Activated T-helper 1 cell treated with anti-CD3 and anti-CD28 coated beads, Interleukin-12 subunit alpha, Interleukin-12 subunit beta, Interleukin-2, Interleukin-4 antibody, amounts not matched to agents 30 ng/mL and 10 ng/mL and 1 ng/mL, durations not matched to agents 14 hours and 24 hours and 36 hours (primary cell): ENCODE measurements around the gene D2HGDH. TPM values are rescaled to one million over a fixed set of nuclear protein-coding genes. Genes with fewer than 3 reads are reported as not detected.
"Not testable (repeated sequence)": the region's sequence is repeated elsewhere in the genome, so short reads cannot be mapped to it uniquely, and the experiment has no call there.

Experiments used
- DNase-seq: peaks from one replicate; pipeline ENCODE4 v3.0.0; 2021; ENCODE audit warnings: low spot score
- H3K27ac Mint-ChIP-seq: one replicate; pipeline ENCODE4 v1.8.0; 2021; ENCODE audit warnings: mild to moderate bottlenecking, mixed read lengths
- H3K27me3 Mint-ChIP-seq: one replicate; pipeline ENCODE4 v1.8.0; 2022; ENCODE audit warnings: mild to moderate bottlenecking, moderate library complexity, mixed read lengths; ENCODE audit not compliant: insufficient read depth
- H3K36me3 Mint-ChIP-seq: one replicate; pipeline ENCODE4 v1.8.0; 2021; ENCODE audit warnings: low read depth, mixed read lengths
- H3K4me1 Mint-ChIP-seq: one replicate; pipeline ENCODE4 v1.8.0; 2021; ENCODE audit warnings: low read depth, mixed read lengths
- H3K4me3 Mint-ChIP-seq: one replicate; pipeline ENCODE4 v1.8.0; 2021; ENCODE audit warnings: mild to moderate bottlenecking, moderate library complexity, mixed read lengths
- H3K9me3 Mint-ChIP-seq: one replicate; pipeline ENCODE4 v1.8.0; 2021; ENCODE audit warnings: mixed read lengths
- intact Hi-C: fragments of 100-400 bp; cut with micrococcal nuclease; formaldehyde crosslinking; loops from one replicate; pipeline ENCODE4 v1.15.1; 2024
- total RNA-seq: library from RNA; stranded (reverse); gene quantifications from 2 replicates; pipeline ENCODE4 v1.2.3, GENCODE V29; 2022

Gene D2HGDH
- total RNA-seq, 1 donor from 2014 or later = 27.1 TPM

DNA sequence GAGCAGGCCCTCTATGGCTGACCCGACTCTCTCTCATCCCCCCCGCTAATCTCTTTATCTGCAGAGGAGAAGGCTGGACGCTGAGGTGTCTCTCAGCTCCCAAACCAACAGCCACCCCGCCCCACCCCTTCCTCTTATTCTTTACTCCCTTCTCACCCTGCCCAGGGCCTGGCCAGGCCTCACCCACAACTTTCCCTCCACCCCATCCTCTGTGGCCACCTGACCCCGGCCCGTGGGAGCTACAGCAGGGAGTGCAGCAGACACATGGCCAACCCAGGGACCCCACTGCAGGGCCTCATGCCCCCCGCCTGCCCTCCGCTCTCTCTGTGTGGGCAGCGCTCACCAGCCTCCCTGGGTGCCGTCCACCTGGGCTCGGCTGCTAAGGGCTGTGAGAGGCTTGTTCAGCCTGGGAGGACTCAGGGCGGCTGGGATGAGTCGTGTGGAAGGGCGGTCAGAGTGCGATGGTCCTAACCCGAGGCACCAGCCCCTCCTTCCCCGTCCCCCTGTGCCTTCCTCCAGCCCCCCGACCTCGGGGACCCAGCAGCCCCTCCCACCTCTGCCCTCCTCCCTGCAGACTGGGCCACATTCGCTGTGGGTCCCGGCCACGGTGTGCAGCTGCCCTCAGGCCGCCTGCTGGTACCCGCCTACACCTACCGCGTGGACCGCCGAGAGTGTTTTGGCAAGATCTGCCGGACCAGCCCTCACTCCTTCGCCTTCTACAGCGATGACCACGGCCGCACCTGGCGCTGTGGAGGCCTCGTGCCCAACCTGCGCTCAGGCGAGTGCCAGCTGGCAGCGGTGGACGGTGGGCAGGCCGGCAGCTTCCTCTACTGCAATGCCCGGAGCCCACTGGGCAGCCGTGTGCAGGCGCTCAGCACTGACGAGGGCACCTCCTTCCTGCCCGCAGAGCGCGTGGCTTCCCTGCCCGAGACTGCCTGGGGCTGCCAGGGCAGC, 81.3 kb downstream of the D2HGDH start:
- no peak for DNase-seq
- H3K9me3 Mint-ChIP-seq = no peaks in the 10 kb centered on the region
- no peak overlapping the region for H3K4me3 Mint-ChIP-seq
- intact Hi-C loops = no loop called here
- H3K36me3 Mint-ChIP-seq = no peaks in the 10 kb centered on the region
- peaks cover 7% of the 10 kb centered on the region for H3K4me1 Mint-ChIP-seq
- H3K27ac Mint-ChIP-seq = no peak overlapping the region
- H3K27me3 Mint-ChIP-seq = no peaks in the 10 kb centered on the region

DNA sequence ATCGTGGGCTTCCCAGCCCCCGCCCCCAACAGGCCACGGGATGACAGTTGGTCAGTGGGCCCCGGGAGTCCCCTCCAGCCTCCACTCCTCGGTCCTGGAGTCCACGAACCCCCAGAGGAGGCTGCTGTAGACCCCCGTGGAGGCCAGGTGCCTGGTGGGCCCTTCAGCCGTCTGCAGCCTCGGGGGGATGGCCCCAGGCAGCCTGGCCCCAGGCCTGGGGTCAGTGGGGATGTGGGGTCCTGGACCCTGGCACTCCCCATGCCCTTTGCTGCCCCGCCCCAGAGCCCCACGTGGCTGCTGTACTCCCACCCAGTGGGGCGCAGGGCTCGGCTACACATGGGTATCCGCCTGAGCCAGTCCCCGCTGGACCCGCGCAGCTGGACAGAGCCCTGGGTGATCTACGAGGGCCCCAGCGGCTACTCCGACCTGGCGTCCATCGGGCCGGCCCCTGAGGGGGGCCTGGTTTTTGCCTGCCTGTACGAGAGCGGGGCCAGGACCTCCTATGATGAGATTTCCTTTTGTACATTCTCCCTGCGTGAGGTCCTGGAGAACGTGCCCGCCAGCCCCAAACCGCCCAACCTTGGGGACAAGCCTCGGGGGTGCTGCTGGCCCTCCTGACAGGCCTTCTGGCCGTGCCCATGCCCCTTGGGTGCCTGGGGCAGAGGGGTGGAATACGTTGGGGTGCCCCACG, 82.1 kb downstream of the D2HGDH start:
- intact Hi-C loops = no loop called here

DNA sequence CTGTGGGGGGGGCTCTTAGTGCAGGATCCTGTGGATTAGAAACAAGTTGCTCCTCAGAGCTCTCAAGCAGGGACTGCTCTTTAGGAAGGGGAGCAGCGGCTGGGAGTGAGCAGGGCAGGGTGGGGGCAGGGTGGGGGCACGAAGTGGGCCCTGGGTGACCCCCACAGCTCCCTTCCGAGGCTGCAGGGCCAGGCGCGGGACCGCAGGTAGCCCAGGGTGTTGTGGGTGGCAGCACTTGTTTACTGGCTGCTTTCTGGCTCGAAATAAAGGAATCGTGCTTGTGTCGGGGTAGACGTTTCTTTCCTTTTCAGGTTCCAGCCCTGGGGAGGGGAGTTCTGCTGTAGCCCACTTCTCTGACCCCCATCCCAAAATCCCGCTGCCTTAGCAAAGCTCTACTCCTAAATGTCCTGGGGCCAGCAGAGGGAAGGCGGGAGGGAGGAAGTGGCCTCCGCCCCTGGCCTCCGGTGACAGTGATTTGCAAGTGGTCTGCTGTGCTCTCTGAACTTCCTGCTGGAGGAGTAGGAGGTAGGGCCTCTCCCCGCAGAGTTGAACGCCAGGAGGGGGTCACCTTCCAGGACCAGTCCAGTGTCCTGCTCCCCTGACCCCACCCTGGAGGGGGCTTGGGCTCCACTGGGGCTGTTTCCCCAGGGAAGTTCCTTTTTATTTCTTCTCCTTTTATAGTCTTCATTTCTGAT, 82.8 kb downstream of the D2HGDH start:
- intact Hi-C loops = no loop called here
- H3K36me3 Mint-ChIP-seq = no peaks in the 10 kb centered on the region
- no peak for DNase-seq
- H3K27ac Mint-ChIP-seq = no peak overlapping the region
- H3K27me3 Mint-ChIP-seq = no peaks in the 10 kb centered on the region
- no peaks in the 10 kb centered on the region for H3K9me3 Mint-ChIP-seq
- peaks cover 7% of the 10 kb centered on the region for H3K4me1 Mint-ChIP-seq
- H3K4me3 Mint-ChIP-seq = no peak overlapping the region

More for the DNA sequence above, 82.1 kb downstream of the D2HGDH start:
- Mint-ChIP-seq H3K9me3 (no peaks in the 10 kb centered on the region), H3K4me1 (peaks cover 7% of the 10 kb centered on the region), H3K27ac (no peak overlapping the region), H3K27me3 (no peaks in the 10 kb centered on the region), H3K4me3 (no peak overlapping the region), H3K36me3 (no peaks in the 10 kb centered on the region)
- no peak for DNase-seq

DNA sequence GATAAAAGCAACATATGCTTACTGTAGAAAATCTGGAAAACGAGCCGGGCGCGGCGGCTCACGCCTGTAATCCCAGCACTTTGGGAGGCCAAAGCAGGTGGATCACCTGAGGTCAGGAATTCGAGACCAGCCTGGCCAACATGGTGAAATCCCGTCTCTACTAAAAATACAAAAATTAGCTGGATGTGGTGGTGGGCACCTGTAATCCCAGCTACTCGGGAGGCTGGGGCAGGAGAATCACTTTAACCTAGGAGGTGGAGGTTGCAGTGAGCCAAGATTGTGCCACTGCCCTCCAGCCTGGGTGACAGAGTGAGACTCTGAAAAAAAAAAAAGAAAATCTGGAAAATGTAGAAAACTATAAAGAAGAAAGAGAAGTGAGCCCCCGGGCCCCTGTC, 83.4 kb downstream of the D2HGDH start:
- DNase-seq, H3K4me3 Mint-ChIP-seq, H3K9me3 Mint-ChIP-seq, H3K4me1 Mint-ChIP-seq, intact Hi-C loops, H3K27me3 Mint-ChIP-seq, H3K36me3 Mint-ChIP-seq, H3K27ac Mint-ChIP-seq: not testable (repeated sequence)

Other genes with a start within 250 kb of the D2HGDH start
- gene STK25, start 226.0 kb upstream of the D2HGDH start, total RNA-seq = 125 and 133 TPM in 2 replicates
- 0.07 TPM in 1 of 2 replicates, not detected in the other for gene BOK, start 175.9 kb upstream of the D2HGDH start, total RNA-seq
- gene THAP4, start 97.5 kb upstream of the D2HGDH start, total RNA-seq = 53.1 and 58.5 TPM in 2 replicates
- 116 and 126 TPM in 2 replicates for gene ATG4B, start 96.9 kb upstream of the D2HGDH start, total RNA-seq
- gene DTYMK, start 47.8 kb upstream of the D2HGDH start, total RNA-seq = 102 and 106 TPM in 2 replicates
- 50.1 and 57.5 TPM in 2 replicates for gene ING5, start 32.6 kb upstream of the D2HGDH start, total RNA-seq
- 0.51 and 0.60 TPM in 2 replicates for gene GAL3ST2, start 42.2 kb downstream of the D2HGDH start, total RNA-seq
- 0.61 and 0.80 TPM in 2 replicates for gene NEU4, start 74.6 kb downstream of the D2HGDH start, total RNA-seq
- 67.8 and 69.1 TPM in 2 replicates for gene PDCD1, start 124.3 kb downstream of the D2HGDH start, total RNA-seq
- gene RTP5, start 135.1 kb downstream of the D2HGDH start, total RNA-seq = not detected in 2 replicates